ENCODE data around the gene NADK2.

Gene NADK2

GRCh38 chr5:36156619-36157018 is 85.1 kb downstream of the NADK2 start:
- DNase-seq, result no peak

GRCh38 chr5:36156121-36156601 is 85.6 kb downstream of the NADK2 start:
- no peak for DNase-seq

GRCh38 chr5:36155291-36155690 is 86.4 kb downstream of the NADK2 start:
- no peak for DNase-seq

- DNase-seq, result no peak
These were observed 88.0 kb downstream of the NADK2 start for GRCh38 chr5:36153726-36154125.

- DNase-seq, result no peak
These were observed 88.4 kb downstream of the NADK2 start for GRCh38 chr5:36153298-36153677.

GRCh38 chr5:36152324-36153297 is 89.1 kb downstream of the NADK2 start:
- DNase-seq, result peak; percentile 63

GRCh38 chr5:36151434-36152323 is 90.0 kb downstream of the NADK2 start, which contains the start of the genes LMBRD2 and SKP2:
TSS of gene LMBRD2 (minus strand) at chr5:36151887. CDS start at chr5:36143349, 8,538 bp downstream.
TSS of gene SKP2 (plus strand) at chr5:36152111. CDS start at chr5:36152263, 152 bp downstream.
- peak; percentile 97 for DNase-seq

GRCh38 chr5:36150676-36151433 is 90.9 kb downstream of the NADK2 start:
- peak; percentile 74 for DNase-seq

- no peak for DNase-seq
These were observed 94.0 kb downstream of the NADK2 start for GRCh38 chr5:36147681-36148080.

- DNase-seq, result no peak
These were observed 95.3 kb downstream of the NADK2 start for GRCh38 chr5:36146390-36146789.

GRCh38 chr5:36145311-36145710 is 96.4 kb downstream of the NADK2 start:
- DNase-seq, result peak; percentile 5
